MCF 10A (cell line): ENCODE data around the gene KRTAP12-2. TPM values are rescaled to one million over a fixed set of nuclear protein-coding genes. Genes with fewer than 3 reads are reported as not detected.

Experiments used
- BruUV-seq: library from RNA; stranded (reverse); fragments of 400-500 nt; replicated peaks from 2 replicates; lab custom pipeline; 2021; lab: Mats Ljungman, UMichigan
- CTCF ChIA-PET: fragments of 300-600 bp; sonication (Branson Sonifier 250); formaldehyde crosslinking; extraction: SDS; loops from one replicate; lab custom pipeline; 2021; ENCODE audit warnings: antibody characterized with exemption, inconsistent platforms; lab: Yijun Ruan, JAX
- POLR2A ChIA-PET: fragments of 300-600, 350-650 bp; sonication (Branson Sonifier 250); formaldehyde crosslinking; extraction: SDS; loops from one replicate; lab custom pipeline; 2020; ENCODE audit warnings: antibody characterized with exemption, inconsistent platforms; lab: Yijun Ruan, JAX
- DNase-seq: peaks from one replicate; pipeline ENCODE4 v3.0.0-alpha.2; 2018; ENCODE audit not compliant: unreplicated experiment
- H3K27ac Mint-ChIP-seq: one replicate; pipeline ENCODE4 v1.8.0; 2022; ENCODE audit warnings: mild to moderate bottlenecking, low read depth, mixed read lengths; ENCODE audit not compliant: unreplicated experiment
- H3K27me3 Mint-ChIP-seq: one replicate; pipeline ENCODE4 v1.8.0; 2022; ENCODE audit warnings: mixed read lengths; ENCODE audit not compliant: insufficient read depth, unreplicated experiment
- H3K36me3 Mint-ChIP-seq: one replicate; pipeline ENCODE4 v1.8.0; 2022; ENCODE audit warnings: mild to moderate bottlenecking, moderate library complexity, mixed read lengths; ENCODE audit not compliant: insufficient read depth, unreplicated experiment
- H3K4me1 Mint-ChIP-seq: one replicate; pipeline ENCODE4 v1.8.0; 2022; ENCODE audit warnings: mixed read lengths; ENCODE audit not compliant: insufficient read depth, unreplicated experiment
- H3K4me3 Mint-ChIP-seq: one replicate; pipeline ENCODE4 v1.8.0; 2022; ENCODE audit warnings: mild to moderate bottlenecking, moderate library complexity, mixed read lengths; ENCODE audit not compliant: unreplicated experiment
- H3K9me3 Mint-ChIP-seq: one replicate; pipeline ENCODE4 v1.8.0; 2022; ENCODE audit warnings: mixed read lengths; ENCODE audit not compliant: unreplicated experiment
- intact Hi-C: fragments of 100-400 bp; cut with micrococcal nuclease; formaldehyde crosslinking; loops from 2 replicates; pipeline ENCODE4 v1.14.1; 2022
- total RNA-seq: library from RNA; stranded (reverse); gene quantifications from 2 replicates; pipeline ENCODE4 v1.2.3, GENCODE V29; 2022
- TF ChIP-seq, protein P1 (sequence below): fragments of 200-600 bp; IDR thresholded peaks from one replicate; pipeline ENCODE4 v1.8.0; 2022; ENCODE audit warnings: antibody characterized with exemption, mild to moderate bottlenecking; ENCODE audit not compliant: unreplicated experiment

Gene KRTAP12-2
- total RNA-seq, 1 experiment from 2014 or later: not detected

DNA sequence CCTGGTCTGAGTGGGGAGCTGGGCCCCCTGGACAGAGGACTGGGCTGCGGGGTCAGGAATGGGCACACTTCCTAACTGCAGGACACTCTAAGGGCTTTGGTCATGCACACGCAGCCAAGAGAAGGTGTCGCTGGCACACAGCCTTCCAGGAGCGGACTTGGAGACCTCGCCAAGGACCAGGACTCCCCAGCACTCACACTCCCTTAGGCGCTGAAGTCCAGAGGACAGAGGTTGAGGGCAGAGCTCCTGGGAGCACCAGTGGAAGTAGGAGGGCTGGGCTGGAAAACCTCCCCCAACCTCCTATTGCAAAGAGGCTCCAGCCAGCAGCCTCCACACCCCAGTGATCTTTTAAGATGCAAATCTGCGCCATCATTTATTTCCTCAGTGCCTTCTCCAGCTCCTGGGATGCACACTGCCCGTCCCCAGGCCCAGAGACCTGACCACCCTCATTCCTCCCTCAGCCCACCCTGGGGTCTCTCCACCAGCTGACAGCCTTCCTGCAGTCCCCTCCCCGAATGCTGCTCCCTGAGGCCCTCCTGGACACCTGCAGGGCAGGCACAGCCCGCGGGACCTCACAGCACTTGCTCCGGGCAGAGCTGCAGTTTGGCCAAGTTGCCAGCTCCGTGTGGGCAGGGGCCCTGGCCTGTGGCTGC is 41.6 kb upstream of the KRTAP12-2 start:
- ChIA-PET POLR2A (no interaction called here), CTCF (interaction anchor here (0.6 to 1.4 kb wide), 3 partner anchors 53 to 811 kb away, joined by 3 read pairs; no protein-coding TSS in a partner anchor)
- Mint-ChIP-seq H3K27ac (no peak overlapping the region), H3K27me3 (peaks cover 61% of the 10 kb centered on the region), H3K9me3 (no peaks in the 10 kb centered on the region), H3K36me3 (no peaks in the 10 kb centered on the region), H3K4me3 (peak overlapping the region; percentile 30), H3K4me1 (no peaks in the 10 kb centered on the region)
- TF ChIP-seq, protein P1, sequence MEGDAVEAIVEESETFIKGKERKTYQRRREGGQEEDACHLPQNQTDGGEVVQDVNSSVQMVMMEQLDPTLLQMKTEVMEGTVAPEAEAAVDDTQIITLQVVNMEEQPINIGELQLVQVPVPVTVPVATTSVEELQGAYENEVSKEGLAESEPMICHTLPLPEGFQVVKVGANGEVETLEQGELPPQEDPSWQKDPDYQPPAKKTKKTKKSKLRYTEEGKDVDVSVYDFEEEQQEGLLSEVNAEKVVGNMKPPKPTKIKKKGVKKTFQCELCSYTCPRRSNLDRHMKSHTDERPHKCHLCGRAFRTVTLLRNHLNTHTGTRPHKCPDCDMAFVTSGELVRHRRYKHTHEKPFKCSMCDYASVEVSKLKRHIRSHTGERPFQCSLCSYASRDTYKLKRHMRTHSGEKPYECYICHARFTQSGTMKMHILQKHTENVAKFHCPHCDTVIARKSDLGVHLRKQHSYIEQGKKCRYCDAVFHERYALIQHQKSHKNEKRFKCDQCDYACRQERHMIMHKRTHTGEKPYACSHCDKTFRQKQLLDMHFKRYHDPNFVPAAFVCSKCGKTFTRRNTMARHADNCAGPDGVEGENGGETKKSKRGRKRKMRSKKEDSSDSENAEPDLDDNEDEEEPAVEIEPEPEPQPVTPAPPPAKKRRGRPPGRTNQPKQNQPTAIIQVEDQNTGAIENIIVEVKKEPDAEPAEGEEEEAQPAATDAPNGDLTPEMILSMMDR: no peak
- DNase-seq: no peak
- BruUV-seq: no TSS peak
- intact Hi-C loops: no loop called here

DNA sequence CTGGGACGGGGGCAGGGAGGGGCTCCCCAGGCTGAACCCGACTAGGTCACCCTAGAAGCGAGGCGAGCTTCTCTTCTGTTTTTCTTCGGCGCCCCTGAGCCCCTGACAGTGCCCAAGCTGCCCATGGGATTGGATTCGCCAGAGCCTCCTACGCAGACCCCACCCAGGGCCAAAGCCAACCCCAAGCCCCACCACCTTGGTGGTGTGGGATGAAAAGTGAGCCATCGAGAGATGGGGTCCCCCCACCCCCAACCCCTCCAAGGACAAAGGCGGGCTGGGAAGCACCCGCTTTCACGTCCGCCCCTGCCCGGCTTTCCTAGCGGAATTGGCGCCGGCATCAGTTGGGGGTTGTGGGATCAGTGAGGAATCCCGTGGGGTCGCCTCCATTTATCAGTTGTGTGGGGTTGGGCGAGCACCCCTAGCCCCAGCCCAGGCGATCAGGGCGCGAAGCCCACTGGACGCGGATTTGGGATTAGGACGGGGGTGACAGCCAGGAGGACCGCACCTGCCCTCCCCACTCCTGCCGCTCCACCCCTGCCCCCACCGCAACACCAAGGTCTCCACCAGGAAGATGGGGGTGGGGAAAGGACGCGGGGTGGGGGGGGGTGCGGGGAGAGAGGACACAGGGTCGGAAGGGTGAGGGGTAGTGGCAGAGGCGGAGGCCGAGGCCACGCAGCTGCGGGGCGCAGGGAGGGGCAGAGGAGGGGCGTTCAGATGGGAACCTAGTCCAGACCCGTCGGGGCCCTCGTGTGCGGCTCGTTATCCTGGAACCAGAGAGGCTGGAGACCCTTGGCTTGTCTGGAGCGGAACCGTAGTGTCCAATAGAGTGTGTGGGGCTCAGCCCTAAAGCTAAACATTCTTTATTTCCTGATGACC is 40.2 kb upstream of the KRTAP12-2 start:
- Mint-ChIP-seq H3K27ac (no peak overlapping the region), H3K9me3 (no peaks in the 10 kb centered on the region), H3K36me3 (no peaks in the 10 kb centered on the region), H3K4me3 (no peak overlapping the region), H3K4me1 (no peaks in the 10 kb centered on the region), H3K27me3 (peaks cover 62% of the 10 kb centered on the region)
- TF ChIP-seq, protein P1: no peak
- no TSS peak for BruUV-seq
- no peak for DNase-seq
- ChIA-PET POLR2A (no interaction called here), CTCF (interaction anchor here (0.5 to 1.2 kb wide), 2 partner anchors 12 to 285 kb away, joined by 3 to 4 read pairs; no protein-coding TSS in a partner anchor)
- intact Hi-C loops: no loop called here

DNA sequence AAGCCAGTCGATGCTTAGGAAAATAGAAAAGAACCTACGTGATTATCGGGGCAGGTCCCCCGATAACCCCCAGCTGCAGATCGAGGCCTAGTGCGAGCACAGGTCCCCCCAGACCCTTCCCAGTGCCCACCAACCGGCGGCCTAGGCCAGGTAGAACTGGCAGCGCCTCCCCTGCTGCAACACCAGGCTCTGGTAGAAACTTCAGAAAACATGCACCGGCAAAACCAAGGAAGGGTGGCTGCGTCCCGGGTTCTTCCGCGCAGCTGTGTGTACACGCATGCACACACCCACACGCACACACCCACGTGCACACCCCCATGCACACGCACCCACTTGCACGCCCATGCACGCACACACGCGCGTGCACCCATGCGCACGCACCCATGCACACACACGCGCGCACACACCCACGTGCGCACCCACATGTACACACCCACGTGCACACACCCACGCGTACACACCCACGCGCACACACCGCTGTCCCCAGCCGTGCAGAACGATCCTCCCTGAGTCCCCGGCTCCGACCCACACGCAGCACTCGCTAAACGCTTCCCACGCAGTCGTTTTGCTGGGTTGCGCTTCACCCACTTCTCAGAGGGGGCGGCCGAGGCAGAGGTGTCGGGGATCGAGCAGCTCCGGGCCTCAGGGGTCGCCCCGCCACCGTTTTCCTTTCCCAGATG is 39.4 kb upstream of the KRTAP12-2 start:
- Mint-ChIP-seq H3K4me1 (no peaks in the 10 kb centered on the region), H3K27me3 (peaks cover 56% of the 10 kb centered on the region), H3K36me3 (no peaks in the 10 kb centered on the region), H3K9me3 (no peaks in the 10 kb centered on the region), H3K4me3 (no peak overlapping the region), H3K27ac (no peak overlapping the region)
- DNase-seq: no peak
- TF ChIP-seq, protein P1: no peak
- CTCF ChIA-PET: interaction anchor here (1.2 kb wide), 1 partner anchor 12 kb away, joined by 4 read pairs; no protein-coding TSS in a partner anchor
- POLR2A ChIA-PET: no interaction called here
- BruUV-seq: no TSS peak
- intact Hi-C loops: no loop called here

DNA sequence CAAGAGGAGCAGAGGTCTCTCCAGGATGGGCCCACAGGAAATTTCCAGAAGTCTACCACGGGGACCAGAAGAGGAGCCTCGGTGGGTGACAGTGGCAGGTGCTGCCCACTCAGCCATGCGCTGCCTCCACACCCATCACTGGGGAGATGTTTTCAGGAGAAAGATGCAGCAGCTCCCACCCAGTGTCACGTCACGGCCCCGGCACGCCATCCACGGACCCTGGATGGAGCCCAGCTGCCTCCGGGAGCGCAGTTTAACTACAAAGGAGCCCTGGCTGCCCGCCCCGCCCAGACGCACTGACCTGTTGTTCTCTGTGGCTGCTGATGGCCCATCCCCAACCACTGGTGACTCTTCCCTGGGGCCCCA is 37.9 kb upstream of the KRTAP12-2 start:
- H3K4me1 Mint-ChIP-seq: no peaks in the 10 kb centered on the region
- no peak overlapping the region for H3K27ac Mint-ChIP-seq
- H3K4me3 Mint-ChIP-seq: no peak overlapping the region
- DNase-seq: no peak
- CTCF ChIA-PET: no interaction called here
- no TSS peak for BruUV-seq
- peaks cover 48% of the 10 kb centered on the region for H3K27me3 Mint-ChIP-seq
- H3K9me3 Mint-ChIP-seq: no peaks in the 10 kb centered on the region
- no peaks in the 10 kb centered on the region for H3K36me3 Mint-ChIP-seq
- POLR2A ChIA-PET: no interaction called here
- intact Hi-C loops: no loop called here
- TF ChIP-seq, protein P1: no peak
